NT2/D1 (cell line): ENCODE results near the gene PEPD.

Source experiments
- SUZ12 ChIP-seq: IDR thresholded peaks from 2 replicates; pipeline ENCODE4 v1.6.1; 2011; ENCODE audit not compliant: insufficient read length, insufficient read depth; ENCODE audit errors: extremely low read depth
- YY1 ChIP-seq: IDR thresholded peaks from 2 replicates; pipeline ENCODE4 v1.6.1; 2011; ENCODE audit not compliant: insufficient read length, insufficient read depth
- ZNF274 ChIP-seq: IDR thresholded peaks from 2 replicates; pipeline ENCODE4 v1.6.1; 2011; ENCODE audit warnings: mild to moderate bottlenecking, low read depth, low read length

GRCh38 chr19:33409906-33410685, 111.5 kb downstream of the PEPD start:
- TF ChIP-seq SUZ12, result no peak
- no peak for TF ChIP-seq YY1
- TF ChIP-seq ZNF274, result no peak
